Loucy (cell line): ENCODE measurements around the gene NRCAM.
"Not testable (repeated sequence)": the region's sequence is repeated elsewhere in the genome, so short reads cannot be mapped to it uniquely, and the experiment has no call there.

Experiments used
- CTCF ChIP-seq: fragments of 200-600 bp; sonication (generic); conservative IDR thresholded peaks from 2 replicates; pipeline ENCODE4 v1.5.1; 2014; ENCODE audit warnings: mild to moderate bottlenecking, antibody characterized with exemption, low read length
- EZH2phosphoT487 ChIP-seq: fragments of 200-600 bp; IDR thresholded peaks from 2 replicates; pipeline ENCODE4 v1.6.1; 2018; ENCODE audit warnings: antibody characterized with exemption, mild to moderate bottlenecking, moderate library complexity, borderline replicate concordance

- TF ChIP-seq CTCF, EZH2phosphoT487: not testable (repeated sequence)
Observed at GRCh38 chr7:108340406-108340805, 115.8 kb downstream of the NRCAM start.
